HG03575 (cell line): ENCODE results near the gene PLEKHH2.

Experiments used
- ATAC-seq: cut with Tn5 transposase; IDR thresholded peaks from one replicate; pipeline ENCODE4 v1.9.1; 2021; ENCODE audit not compliant: unreplicated experiment, insufficient number of reproducible peaks, low FRiP score; ENCODE audit errors: extremely low read depth

Gene PLEKHH2

GRCh38 chr2:43791035-43791765, 154.1 kb downstream of the PLEKHH2 start:
- ATAC-seq: no peak

- ATAC-seq: no peak
These were observed 155.6 kb downstream of the PLEKHH2 start for GRCh38 chr2:43792653-43793052.

- ATAC-seq: no peak
These were observed 157.9 kb downstream of the PLEKHH2 start for GRCh38 chr2:43794956-43795355.

- no peak for ATAC-seq
These were observed 159.1 kb downstream of the PLEKHH2 start for GRCh38 chr2:43796206-43796605.

GRCh38 chr2:43798300-43798699, 161.2 kb downstream of the PLEKHH2 start:
- ATAC-seq: no peak

- no peak for ATAC-seq
These were observed 163.8 kb downstream of the PLEKHH2 start for GRCh38 chr2:43800894-43801293.

- no peak for ATAC-seq
These were observed 165.1 kb downstream of the PLEKHH2 start for GRCh38 chr2:43802135-43802534.

- ATAC-seq: no peak
These were observed 166.1 kb downstream of the PLEKHH2 start for GRCh38 chr2:43803113-43803512.

GRCh38 chr2:43806719-43807031, 169.6 kb downstream of the PLEKHH2 start:
- no peak for ATAC-seq

GRCh38 chr2:43810452-43810851, 173.4 kb downstream of the PLEKHH2 start:
- ATAC-seq: no peak

GRCh38 chr2:43810888-43811287, 173.8 kb downstream of the PLEKHH2 start:
- ATAC-seq: no peak

- ATAC-seq: no peak
These were observed 174.9 kb downstream of the PLEKHH2 start for GRCh38 chr2:43812006-43812405.

GRCh38 chr2:43812947-43813346, 175.9 kb downstream of the PLEKHH2 start:
- no peak for ATAC-seq

GRCh38 chr2:43814711-43815110, 177.7 kb downstream of the PLEKHH2 start:
- no peak for ATAC-seq
